ENCODE data around the gene FGF14.

FGF14 gene

DNA sequence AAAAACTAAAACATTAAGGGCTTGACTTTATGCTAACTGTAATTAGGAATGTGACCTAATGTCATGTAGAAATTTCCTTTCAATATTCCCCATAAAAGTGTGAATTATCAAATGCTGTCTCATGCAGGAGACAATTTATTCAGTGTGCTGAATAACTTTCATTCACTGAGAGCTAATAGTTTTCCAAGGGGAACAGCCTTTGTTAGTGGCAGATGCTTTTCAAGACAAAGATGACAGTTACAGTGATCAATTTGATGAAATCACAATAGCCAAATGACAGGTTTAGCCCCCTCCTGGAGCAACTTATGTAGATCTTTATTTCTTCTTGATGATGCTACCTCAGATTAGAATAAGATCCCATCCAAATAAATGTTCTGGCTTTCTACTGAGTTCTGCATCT, 673.8 kb downstream of the FGF14 start:
- DNase-seq (ENCODE audit: low read depth in 2 of 2), result no peak

DNA sequence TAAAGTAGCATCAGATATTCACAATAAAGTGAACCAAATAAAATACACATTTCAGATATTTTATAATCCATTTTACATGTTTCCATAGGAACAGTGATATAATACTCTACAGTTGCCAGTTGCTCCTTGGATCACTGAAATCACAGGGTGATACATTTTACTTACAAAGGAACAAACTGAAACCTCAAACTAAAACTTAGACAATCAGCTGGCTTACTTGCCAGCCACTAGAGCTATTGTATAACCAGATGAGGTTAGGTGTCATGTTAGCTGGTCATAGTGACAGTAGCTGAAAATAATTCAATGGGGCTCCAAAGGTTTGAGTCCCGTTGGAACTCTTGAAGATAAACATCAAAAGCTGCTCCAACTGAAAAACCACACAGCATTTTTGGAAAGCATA, 674.7 kb downstream of the FGF14 start:
- no peak for DNase-seq (ENCODE audit: low read depth in 2 of 2)

DNA sequence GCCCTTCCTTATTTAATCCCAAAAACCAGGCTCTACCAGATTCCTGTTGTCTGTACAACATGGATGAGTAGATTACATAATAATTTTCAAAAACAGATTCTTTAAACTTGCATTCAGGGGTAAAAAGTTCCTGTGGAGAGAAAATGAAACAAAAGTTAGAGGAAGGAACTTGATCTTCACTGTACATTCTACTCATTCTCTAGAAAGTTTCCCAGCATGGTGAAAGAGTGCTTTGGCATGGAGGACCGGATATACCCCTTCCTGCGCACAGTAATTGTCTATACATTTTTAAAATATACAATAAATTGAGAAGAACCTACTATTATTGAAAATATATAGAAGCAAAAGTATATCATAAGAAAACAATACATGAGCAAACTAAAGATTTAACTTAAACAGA, 675.2 kb downstream of the FGF14 start:
- no peak for DNase-seq (ENCODE audit: low read depth in 2 of 2)

DNA sequence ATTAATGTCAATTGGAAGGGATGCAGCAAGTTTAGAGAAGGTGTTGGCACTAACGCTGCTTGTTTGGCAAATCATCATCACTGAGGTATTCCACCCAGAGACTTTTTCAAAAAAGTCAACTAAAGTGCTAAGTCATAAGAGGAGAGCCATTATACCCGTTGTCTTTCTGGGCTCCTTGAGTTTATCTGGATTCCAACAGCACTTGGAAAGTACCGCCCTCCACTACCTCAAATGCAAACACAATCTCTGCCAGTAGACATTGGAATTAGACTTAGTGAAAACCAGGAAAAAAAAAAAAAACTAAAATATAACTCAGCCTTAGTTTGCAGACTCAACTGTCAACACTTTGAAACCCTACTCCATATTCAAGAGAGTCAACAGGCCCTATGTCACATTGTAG, 683.4 kb downstream of the FGF14 start:
- no peak for DNase-seq (ENCODE audit: low read depth in 2 of 2)

DNA sequence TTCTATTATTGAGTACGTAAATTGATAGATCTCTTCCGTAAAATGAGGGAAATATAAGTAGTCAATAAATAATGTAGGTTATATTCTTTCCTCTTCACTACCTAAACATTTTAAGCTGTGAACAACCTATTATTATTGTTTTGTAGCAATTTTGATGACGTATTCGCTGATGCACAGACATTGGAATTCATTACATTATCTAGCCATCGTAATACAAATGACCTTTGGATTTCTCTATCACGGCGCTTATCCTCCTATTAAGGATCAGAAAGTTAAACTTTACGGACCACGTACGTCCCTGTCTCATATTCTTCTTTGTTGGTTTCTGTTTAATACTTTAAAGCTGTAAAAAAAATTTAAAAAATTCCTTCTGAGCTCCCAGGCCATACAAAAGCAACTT, 684.5 kb downstream of the FGF14 start:
- no peak for DNase-seq (ENCODE audit: low read depth in 2 of 2)

DNA sequence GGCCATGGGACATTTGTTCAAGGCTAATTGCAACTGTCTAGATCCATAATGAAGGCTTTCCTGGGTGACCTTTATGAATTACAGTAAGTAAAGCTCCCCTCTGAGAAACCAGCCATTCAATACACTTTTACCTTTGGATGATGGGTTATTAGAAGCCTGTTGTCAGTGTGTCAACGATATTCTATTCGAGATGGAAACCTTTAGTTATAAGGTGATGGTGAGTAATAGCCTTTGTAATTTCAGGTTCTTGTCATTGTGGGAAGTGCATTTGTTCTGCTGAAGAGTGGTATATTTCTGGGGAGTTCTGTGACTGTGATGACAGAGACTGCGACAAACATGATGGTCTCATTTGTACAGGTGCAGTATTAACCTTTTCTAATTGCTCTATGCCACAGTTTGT, 687.7 kb downstream of the FGF14 start:
- DNase-seq (ENCODE audit: low read depth in 2 of 2), result no peak

DNA sequence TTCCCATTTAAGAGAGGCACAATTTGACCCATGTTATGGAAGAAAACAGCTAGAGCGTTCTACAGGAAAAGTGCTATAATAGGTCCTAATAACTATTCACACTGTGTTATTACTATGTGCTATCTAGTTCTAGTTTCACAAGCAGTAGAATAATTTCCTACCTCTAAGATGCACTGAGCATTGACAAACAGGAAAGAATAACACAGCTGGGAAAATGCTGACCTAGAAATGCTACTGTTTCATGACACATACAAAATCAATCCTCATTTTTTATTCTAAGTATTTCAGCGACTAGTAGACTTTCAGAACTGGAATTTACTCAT, 689.9 kb downstream of the FGF14 start:
- no peak for DNase-seq (ENCODE audit: low read depth in 2 of 2)

DNA sequence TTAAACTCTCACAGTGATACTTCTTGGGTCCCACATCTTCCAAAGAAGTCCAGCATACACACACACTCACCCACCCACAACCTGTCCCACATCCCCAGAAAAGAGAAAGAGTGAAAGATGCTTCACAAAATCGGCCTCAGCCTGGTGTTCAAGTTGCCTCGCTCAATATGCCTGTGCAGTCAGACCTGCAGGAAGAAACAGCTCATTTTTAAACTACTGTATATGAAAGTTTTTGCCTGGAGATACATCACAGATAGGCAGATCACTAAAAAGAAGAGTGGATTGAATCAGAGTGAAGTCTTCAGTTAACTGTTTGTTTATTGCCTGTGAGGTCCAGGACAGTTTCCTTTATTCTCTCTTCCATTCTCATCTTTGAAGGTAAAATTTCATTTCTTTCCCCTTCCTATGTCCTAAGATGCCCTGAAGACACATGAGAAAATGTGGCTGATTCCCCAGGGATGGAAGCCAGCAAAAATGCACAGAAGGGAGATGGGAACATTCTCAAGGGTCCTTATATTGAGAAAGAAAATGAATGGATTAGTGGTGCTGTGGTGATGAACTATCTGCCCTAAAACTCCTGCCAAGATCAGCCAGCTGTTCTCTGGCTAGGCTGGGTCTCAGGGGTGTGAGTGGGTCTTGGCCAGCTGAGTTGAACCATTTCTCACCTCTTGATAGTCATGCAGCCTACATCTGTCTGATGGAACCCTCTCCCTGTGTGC, 690.4 kb downstream of the FGF14 start:
- no peak for DNase-seq (ENCODE audit: low read depth in 2 of 2)

DNA sequence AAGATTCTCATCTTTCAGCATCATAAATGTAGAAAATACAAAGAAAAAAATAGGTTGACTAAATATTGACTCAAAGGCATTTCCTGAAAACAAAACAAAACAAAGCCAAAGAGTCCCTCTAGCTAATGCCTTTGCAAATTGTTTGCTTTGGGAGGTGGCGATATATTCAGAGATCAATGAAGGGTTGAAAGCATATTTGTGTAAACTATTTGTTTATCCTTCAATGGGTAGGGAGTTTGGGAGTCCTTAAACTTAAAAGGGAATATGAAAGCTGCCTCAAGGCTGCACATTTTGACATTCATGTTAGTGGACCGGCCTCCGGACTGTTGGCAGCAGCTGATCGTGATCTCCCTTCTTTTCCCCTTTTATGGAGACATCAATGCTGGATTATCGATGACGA, 691.9 kb downstream of the FGF14 start:
- no peak for DNase-seq (ENCODE audit: low read depth in 2 of 2)

DNA sequence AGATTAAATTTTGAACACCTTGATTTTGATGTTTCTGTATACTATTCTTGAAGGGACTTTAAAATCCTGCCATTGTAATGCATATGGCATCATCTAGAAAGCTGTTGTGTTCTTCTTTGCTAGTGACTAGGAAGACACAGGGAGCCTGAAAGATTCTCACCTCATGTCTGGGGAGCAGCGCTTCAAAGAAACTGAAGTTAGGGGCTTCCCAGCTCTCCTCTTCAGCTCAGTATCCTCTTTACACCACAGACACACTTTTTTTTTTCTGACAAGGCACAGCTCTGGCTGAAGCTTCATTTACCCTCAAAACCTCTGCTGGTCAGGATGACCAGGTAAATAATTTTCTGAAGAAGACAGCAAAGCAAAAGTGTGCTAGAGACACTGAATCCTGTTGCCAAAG, 693.7 kb downstream of the FGF14 start:
- DNase-seq (ENCODE audit: low read depth in 2 of 2), result no peak

DNA sequence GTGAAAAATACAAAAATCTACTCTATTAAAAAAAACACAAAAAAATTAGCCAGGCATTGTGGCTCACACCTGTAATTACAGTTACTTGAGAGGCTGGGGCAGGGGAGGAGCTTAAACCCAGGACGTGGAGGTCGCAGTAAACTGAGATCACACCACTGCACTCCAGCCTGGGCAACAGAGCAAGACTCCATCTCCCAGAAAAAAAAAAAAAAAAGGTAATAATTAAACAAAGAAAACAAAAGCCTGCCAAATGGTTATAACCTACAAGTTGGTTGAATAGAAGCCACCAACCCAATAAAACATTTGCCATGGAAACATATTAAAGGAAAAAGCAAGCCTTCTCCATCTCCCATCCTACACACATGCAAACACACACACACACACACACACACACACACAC, 694.2 kb downstream of the FGF14 start:
- DNase-seq (ENCODE audit: low read depth in 2 of 2), result no peak

DNA sequence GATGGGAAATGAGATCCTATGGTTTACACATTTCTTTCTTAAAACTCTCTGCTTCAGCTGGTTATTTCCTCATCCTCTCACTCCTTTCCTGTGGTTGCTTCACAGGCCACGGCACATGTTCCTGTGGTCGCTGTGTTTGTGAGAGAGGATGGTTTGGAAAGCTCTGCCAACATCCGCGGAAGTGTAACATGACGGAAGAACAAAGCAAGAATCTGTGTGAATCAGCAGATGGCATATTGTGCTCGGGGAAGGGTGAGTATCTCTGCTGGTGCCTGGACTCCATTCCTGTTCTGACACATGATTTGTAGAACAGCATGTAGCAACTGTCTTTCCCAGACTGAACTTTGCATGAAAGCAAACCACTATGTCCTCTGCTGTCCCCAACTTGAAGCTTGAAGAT, 695.2 kb downstream of the FGF14 start:
- DNase-seq (ENCODE audit: low read depth in 2 of 2), result no peak

DNA sequence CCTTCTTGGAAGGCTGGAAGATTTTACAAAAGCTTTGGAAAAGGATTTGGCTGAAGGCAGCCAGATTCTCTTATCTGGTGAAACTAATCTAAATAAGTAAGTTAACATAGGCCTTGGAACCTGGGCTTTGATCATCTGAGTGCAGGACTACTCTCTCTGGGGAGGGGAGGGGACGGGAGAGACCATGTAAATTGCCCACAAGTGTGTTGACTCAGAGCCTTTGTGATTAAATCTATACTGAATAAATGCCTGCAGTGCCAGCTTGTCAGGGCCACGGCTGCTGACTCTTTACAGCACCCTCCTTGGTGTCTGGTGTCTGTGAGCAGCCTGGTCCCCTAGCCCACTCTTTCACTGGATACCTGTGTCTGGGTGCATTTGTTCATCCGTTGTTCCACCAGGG, 698.0 kb downstream of the FGF14 start:
- no peak for DNase-seq (ENCODE audit: low read depth in 2 of 2)

DNA sequence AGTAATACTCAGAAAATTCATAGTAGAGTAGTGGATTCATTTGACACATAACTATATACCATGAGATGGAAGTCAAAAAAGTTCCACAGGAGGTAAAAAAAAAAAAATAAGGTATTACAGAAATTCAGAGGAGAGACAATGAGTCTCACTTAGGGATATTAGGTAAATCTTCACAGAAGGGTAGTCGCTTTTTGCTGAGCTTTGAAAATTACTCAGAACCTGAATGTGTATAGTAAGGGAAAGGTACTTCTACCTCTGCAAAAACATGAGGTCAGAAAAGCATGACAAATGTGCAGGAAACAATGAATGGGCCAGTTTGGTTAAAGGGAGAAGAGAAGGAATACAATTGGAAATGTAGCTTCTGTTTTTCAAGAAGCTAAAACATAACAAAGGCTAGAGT, 698.8 kb downstream of the FGF14 start:
- DNase-seq (ENCODE audit: low read depth in 2 of 2), result no peak

DNA sequence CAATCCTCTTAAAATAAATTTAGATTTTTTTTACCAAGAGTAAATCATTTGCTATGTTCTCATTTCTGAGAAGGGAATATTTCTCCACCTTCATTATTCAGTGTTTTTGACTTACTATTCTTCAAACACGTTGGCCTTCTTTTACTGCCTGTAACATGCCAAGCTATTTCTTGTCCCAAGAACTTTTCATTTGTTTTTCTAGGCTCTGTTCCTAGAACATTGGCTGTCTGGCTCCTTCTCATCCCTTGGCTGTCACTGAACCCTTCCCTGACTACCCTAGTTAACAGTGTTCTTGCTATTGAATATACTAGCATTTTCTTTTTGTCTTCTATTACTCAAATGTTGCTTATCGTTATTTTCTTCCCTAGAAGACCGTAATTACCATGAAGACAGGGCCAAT, 701.2 kb downstream of the FGF14 start:
- no peak for DNase-seq (ENCODE audit: low read depth in 2 of 2)

DNA sequence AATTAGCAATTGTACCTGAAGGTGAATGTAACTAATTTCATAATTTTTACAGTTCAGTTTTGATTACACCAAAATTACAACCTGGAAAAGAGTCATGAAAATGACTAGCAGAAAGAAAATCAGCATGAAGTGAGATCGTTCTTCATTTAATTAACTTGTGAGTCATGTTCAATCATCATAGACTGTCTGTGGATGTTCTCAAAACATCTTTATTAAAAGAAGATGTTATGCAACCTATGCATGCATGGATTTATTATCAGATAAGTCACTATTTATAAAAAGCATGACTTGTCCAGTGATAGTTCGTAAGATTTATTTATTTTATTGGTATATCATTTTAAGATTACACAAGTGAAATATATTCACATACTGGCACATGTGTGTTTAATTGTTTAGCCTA, 703.4 kb downstream of the FGF14 start:
- DNase-seq (ENCODE audit: low read depth in 2 of 2), result no peak

DNA sequence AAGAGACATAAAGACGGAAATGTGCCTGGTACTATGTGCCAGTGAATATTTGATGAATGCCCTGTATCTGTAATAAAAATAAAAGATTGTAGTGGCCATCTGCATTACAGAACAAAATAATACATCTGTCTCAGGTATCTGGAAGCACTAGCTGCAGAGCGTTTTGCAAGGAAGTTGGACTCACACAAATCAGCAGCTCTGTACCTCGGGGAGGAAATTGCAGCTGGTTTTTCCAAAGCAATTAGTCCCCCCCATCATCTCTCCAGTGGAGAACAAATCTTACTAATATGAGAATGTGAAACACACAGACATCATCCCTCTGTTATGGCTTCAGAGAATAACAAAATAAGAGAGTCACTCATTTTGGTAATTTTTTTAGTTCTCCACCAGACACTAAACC, 704.1 kb downstream of the FGF14 start:
- DNase-seq (ENCODE audit: low read depth in 2 of 2), result no peak

DNA sequence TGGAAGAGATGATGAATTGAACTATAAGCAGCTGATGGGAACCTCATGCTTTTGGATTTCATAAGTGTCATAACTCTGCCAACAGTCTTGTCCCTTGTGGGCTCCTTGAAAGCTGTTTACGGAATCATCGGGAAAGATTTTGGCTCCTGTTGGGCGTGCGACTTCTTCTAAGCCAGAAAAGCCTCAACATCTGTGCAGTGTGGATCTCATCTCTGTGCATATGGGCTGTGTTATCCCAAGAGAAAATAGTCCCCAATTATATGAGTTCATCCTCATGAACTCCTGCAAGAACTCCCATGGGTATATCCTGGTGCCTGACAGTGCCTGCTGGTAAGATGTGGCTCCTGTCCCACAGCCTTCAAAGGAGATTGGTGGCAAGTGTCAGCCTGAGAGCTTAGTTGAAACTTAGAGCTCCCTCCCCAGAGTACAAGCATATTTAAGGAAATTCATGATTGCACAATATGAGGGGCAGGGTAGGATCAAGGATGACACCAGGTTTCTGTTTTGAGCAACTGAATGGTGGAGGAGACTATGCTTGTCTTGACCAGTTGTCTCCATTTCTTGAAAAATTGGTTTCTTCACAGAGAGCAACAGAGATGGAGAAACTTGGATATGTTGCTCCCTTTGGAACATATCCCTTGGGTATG, 705.9 kb downstream of the FGF14 start:
- no peak for DNase-seq (ENCODE audit: low read depth in 2 of 2)

DNA sequence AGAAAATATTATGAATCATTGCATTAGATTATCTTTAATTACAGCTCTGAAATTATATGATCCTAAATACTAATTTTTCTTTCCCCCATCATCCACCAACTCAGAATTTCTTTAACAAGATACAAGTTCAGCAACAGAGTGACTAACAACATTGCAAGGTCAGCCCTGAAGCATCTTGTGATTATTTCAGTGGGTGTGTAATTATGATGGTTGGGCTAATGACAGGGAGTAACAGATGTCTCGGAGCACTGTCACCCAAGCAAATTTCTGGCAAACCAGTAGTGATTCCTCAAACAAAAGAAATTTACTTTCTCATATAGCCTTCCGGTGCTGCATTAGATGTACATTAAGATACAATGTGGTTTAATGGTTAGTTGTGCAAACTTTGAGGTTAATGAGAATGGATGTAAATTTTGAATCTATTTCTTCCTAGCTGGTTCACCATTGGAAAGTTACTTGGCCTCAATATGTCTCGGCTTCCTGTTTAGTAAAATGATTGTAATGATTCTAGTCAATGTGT, 710.4 kb downstream of the FGF14 start:
- no peak for DNase-seq (ENCODE audit: low read depth in 2 of 2)

DNA sequence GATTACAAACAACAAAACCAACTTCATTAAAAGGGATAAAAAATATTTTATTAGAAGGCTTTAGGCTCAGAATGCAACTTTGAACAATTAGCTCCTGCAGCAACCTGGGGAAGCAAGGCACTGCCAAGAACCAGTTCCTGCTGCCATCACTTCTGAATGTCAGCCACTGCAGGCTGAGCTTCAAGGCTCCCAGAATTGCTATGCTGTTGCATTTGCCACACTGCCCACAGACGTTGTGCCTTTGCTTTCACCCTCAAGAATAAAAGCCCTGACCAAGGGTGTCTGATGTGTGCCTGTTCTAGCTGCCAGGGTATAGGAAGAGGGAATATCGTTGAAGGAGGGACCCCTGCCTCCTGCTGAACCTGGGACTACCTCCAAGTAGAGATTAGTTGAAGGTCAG, 711.0 kb downstream of the FGF14 start:
- DNase-seq (ENCODE audit: low read depth in 2 of 2), result no peak

DNA sequence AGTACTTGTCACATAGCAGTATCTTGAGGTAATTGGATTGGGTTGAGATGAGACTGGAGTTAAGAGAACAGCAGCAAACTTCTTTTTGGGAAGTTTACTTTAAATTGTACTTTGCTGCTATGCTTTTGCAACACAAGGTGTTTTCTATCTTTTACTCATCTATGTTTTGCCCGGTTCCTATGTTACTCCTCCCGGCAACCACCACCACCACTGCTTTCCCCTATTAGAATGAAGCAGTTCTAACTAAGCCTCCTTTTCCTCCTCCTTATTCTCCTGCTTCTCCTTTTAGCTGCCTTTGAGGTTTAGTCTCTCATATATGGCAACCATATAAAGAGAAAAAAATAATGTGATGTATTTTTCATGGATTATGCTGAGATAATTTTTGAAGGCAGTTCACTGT, 715.8 kb downstream of the FGF14 start:
- no peak for DNase-seq (ENCODE audit: low read depth in 2 of 2)

DNA sequence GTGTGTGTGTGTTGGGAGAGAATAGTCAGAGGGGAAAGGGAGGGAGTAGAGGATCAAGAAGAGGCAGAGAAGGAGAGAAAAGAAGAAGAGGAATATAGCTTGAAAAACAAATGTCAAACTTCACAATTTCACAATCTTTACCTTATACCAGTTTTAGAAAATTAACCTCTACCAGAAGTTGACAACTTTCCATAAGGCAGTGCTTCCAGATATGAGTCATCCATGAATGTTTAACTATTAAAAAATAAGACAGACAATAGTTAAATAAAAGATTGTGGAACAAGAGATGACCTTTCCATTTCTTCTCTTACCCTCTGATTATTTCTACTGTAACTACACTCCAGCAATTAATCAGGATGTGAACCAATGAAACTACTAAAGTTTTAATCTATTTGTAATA, 720.0 kb downstream of the FGF14 start:
- no peak for DNase-seq (ENCODE audit: low read depth in 2 of 2)

DNA sequence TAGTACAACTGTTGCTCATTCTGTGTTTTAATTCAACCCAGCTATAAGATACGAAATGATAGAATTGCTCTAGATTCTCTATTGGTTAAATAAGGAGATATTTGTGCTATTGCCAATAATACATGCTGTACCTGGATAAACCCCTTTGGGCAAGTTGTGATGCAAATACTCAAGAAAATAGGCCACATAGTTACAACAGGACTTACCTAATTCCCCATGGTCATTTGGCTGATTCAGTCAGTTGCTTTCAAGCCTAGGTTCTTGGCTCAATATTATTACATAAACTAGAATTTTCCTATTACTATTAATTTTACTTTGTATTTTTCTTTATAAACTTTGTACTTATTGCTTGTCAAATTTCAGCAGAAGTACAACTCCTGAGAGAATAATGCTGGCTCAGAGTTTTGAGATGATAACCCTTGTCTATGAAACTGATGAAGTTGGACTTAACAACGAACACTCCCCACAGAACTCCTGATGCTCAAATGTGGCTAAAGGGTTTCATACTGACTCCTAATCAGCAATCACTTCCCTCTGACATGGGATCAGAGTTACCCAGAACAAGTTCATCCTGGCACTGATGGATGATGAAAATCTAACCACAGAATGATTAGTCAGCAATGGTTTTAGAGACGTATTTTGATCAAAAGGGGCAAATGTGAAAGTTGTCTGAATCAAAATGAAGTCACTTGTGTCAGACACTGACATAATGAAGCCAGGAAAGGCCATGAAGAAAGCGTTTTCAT, 728.3 kb downstream of the FGF14 start:
- no peak for DNase-seq (ENCODE audit: low read depth in 2 of 2)
